GM19468 (cell line): ENCODE data around the gene EPN1.

Source experiments
- ATAC-seq: cut with Tn5 transposase; IDR thresholded peaks from one replicate; pipeline ENCODE4 v1.9.1; 2021; ENCODE audit warnings: mild to moderate bottlenecking, moderate library complexity, moderate number of reproducible peaks; ENCODE audit not compliant: unreplicated experiment; ENCODE audit errors: extremely low read depth

EPN1 gene

DNA sequence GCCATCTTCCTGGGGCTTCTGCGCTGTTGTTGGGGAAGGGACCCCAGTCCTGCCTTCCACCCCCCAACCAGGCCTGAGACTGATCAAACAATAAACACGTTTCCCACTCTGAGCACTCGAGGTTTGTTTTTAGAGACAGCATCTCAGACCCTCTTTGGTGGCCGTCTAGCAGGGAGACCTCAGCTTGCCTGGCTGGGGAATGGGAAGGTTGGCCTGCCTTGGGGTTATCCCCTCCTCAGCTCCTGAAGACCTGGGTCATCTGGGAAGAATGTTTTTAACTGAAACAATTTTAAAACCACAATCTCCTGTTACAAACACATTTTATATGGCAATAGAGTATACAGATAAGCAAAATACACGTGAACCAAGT lies 29.5 kb upstream of the EPN1 start:
- ATAC-seq: no peak

DNA sequence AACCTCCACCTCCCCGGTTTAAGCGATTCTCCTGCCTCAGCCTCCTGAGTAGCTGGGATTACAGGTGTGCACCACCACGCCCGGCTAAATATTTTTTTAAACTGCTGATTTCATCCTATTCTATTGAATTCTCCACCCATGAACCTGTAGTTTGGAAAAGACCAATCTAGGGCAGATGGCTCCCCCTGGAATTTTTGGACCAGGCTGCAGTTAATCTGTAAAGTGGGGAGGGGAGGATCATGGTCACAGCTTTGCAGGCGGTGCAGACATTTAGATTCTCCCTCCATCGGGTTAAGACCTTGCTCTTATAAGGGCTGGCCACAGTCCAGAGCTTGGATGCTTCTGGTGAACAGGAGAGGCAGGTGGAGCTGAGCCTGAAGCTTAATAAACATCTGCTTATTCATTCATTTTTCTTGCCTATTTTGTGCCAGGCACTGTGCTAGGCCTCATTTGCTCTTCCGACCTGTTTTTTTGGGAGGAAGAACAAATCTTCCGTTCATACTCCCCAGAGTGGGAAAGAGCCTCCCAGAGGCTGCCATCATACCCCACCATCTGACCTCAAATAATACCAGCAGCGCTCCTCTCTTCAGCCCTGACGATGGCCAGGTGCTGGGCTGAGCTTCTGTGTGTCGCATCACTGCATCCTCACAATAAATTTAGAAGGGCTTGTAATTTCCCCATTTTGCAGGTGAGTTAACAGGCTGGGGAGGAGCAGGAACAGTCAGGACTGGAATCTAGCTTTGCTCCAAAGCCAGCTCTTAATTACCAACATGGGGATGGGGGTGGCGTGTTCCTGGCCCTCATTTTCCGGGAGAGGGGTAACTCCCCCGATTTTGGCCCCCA lies 27.9 kb upstream of the EPN1 start:
- no peak for ATAC-seq

DNA sequence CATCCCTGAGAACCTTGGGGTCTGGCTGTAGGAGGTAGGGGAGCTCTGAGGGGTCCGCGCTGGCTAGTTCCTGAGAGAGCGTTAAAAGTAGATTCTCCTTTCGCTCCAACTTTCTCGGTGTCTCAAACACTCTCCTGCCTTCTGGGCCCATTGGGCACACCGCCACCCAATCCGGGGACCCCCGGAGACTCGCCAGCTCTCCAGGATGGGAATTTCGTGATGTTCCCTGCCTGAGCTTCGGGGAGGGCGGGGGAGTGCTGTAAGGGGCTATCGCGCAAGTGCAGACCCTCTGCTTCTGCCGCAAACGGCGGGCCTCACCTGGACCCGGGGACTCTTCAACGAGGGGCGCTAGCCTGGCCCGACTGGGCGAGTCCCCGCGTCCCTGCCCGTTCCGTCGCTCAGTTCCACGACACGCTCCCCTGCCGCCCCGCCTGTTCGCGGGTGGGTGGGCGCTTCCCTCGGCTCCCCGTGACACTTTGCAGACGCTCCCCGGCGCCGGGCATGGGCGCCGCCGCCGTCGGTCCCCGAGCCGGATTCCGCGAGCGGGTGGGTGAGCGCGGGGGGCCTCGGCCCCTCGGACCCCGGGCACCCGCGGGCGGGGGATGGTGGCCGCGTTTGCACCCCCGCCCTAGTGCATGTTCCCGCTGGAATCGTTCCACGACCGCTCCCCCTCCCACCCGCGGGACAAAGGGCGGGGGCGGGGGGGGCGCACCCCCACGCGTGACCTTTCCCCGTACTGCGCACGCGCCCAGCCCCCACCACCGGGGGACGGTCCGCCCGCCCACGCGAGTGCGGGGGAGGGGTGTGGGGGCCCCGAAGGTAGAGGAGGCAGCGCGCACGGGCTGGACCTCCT lies 27.1 kb upstream of the EPN1 start, which contains the start of gene CCDC106:
TSS of gene CCDC106 (plus strand) at position 481 of the 853 bp plus-strand sequence. CDS start 835 bp downstream, outside the sequence.
- ATAC-seq: no peak

DNA sequence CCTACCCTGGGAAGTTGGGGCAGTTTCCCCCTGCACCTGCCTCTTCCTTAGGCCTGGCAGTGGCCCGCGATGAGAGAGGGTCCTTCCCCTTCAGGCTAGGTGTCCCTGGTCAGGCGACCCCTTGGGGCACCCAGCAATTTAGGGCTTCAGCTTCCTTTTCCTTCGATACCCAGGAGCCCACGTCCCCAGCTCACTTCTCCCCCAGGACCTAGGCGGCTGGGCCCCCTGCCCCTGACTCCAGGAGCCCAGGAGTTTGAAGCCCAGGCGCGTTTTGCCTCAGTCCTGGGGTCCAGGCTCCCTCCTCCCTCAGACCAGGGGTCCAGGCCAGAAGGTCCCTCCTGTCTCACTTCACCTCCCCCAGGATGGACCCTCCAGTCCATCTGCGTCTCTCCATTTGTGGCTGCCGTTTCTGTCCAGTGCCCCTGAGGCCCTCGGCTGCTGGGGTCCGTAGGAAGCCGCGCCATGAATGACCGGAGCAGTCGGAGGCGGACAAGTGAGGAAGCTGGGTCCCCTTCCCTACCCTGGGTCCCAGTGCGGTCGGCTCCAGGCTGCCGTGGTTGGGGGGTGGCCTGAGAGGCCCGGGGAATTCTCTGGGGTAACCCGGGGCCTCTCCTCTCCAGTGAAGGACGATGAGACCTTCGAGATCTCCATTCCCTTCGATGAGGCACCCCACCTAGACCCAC lies 26.3 kb upstream of the EPN1 start:
- no peak for ATAC-seq

DNA sequence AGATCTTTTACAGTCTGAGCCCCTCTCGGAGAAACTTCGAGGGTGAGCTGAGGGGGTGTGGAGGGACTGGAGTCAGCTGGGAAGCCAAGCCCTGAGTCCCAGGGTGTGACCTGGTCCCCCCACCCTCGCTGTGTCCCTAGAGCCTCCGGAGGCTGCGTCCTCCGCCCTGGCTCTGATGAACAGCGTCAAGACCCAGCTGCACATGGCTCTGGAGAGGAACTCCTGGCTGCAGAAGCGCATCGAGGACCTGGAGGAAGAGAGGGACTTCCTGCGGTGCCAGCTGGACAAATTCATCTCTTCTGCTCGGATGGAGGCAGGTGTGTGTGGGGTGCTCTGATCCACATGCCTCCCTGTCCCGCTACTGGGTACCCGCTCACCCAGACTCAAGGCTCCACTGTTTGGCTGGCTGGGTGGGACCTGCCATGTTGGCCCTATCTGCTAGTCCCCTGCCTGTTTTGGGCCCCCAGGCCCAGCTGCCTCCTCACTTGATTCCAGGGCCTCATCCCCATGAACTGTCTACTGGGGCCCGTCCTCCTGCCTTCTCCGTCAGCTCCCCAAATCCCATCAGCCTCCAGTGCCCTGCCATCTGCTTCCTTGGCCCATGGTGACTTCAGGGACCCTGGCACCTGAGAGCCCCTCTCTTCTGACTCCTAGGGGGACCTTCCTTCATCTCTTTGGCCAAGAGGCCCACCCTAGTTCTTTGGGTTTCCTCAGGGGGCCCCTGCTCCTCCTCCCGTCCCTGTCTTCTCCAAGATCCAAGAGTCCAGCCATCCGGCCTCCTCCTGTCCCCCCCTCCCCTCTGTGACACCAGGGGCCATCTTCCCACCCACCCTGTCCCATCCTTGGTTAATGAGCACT lies 25.5 kb upstream of the EPN1 start:
- ATAC-seq: no peak

DNA sequence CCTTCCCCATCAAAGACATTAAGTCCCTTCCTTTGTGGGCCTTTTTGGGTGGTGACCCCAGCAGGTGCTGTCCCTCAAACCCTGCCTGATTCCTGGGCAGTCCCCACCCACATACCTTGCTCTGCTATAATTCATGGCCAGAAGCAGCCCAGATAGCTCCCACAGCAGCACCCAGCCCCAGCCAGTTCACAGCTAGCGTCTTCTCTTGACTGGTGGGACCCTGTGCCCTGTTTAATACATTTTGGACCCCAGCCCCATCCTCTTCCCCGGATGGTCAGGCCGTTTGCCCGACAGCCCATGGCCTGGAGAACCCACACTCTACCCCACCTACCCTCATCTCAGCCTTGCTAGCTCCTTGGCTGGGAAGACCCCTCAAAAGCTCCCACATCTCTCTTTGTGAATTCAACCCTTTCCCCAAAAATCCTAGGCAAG lies 24.9 kb upstream of the EPN1 start:
- ATAC-seq: no peak

DNA sequence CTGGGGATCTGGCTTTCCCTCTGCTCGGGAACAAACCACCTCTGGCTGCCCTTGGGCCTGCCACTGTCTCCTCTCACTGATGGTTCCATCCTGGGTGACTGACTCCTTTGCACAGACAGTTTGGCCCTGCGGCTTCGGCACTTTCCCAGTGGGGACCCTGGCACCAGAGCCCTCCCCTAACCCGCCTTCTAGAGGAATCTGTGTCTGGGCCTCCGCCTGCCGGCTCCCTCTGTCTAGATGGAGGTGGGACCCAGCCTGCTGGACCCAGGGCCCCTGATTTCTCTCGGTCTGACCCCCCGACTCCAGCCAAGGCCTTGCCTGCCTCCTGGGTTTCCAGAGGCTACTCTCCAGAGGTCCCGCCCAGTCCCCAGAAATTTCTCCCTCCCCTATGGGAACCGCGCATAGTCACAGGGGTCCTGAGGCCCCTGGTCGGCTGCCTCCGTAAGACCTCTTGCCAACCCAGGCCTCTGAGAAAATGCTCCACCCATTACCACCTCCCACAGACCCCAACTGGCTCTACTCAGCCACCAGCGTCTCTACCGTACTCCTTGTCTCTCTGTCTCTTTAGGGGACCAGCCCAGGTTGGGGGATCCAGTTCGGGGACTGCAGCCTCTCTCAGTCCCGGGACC lies 24.3 kb upstream of the EPN1 start:
- no peak for ATAC-seq

DNA sequence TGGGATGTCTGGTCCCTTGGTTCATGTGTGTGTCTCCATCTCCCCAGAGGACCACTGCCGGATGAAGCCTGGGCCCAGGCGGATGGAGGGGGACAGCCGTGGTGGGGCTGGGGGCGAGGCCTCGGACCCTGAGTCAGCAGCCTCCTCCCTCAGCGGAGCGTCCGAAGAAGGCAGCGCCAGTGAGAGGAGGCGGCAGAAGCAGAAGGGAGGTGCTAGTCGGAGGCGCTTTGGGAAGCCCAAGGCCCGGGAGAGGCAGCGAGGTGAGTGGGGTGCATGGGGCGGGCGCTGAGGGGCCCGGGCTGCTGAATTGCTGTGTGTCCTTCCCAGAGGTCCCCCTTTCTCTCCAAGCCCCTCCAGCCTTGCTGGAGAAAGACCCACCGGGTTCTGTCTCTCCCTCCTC lies 23.8 kb upstream of the EPN1 start:
- no peak for ATAC-seq

DNA sequence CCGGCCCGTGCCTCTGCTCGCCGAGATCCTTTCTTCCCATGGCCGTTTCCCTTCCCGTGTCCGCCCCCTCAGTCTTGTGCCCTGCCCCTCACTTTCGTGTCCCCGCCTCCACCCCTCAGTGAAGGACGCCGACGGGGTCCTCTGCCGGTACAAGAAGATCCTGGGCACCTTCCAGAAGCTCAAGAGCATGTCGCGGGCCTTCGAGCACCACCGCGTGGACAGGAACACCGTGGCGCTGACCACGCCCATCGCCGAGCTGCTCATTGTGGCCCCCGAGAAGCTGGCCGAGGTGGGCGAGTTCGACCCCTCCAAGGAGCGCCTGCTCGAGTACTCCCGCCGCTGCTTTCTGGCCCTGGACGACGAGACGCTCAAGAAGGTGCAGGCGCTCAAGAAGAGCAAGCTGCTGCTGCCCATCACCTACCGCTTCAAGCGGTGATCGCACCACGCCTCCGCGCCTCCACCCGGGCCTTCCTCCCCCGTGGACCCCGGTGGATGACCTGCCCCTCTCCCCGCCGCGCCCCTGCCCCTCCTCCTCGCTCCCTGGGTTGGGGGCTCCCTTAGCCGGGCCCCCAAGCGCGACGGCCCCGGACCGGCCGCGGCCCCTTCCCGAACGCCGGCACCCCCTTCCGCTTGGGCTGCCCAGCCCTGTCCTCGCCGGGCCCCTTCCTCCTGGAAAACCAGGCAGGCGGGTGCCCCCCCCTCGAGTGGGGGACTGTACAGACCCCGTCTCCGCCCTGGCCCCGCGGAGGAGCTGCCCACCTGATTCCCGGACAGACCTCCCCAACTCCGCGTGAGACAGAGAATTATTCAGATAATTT lies 22.5 kb upstream of the EPN1 start:
- no peak for ATAC-seq

DNA sequence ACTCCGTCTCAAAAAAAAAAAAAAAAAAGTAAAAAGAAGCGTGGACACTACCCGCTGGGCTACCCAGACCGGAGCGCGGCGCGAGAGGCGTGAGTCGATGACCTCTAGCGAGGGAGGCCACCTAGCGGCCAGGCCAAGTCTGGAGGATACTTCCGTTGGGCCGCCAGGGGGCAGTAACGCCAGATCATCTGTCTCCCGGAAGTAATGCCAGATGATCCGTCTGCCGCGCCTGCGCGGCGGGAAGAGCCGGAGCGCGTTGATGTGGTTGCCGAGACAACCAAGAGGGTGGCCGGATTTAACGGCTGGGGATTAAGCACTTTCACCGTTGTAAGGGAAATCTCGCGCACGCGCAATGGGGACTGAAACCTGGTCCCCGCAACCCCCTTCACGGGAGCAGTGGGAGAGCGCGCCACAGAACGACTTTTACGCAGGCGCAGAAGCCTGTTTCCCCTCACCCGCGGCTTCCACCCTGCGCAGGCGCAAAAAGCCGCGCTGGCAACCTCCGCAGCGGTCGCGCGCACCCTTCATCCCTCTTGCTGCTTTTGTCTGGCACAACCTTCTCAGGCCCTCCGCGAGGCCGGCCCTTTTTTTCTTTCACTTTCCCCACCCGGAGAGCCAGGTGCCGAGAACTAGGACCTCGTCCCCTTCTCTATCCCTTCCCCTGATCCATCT lies 21.2 kb upstream of the EPN1 start:
- peak; percentile 35 for ATAC-seq

DNA sequence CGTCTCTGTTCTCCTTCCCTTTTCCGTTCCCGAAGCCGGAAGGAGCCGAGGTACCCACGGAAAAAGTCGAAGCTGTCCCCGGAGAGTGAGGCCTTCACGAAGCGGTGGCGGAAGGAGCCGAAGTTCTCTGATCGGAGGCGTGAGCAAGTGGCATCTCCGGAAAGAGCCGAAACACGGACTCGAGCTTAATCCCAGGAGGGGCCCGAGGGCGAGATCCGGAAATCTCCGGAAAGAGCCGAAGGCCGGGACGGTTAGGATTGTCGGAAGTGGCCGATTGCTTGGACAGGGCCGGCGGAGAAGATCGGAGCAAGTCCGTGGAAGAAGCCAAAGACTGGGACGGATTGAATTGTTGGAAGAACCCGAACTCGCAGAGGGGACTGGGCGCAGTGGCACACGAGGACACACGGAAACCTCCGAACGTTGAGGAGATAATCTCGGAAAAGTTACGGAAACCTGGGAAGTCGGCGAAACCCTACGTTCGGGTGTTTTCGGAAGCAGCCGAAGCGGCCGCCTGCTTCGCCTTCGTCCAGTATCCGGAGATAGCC lies 20.6 kb upstream of the EPN1 start:
- ATAC-seq: peak; percentile 42

DNA sequence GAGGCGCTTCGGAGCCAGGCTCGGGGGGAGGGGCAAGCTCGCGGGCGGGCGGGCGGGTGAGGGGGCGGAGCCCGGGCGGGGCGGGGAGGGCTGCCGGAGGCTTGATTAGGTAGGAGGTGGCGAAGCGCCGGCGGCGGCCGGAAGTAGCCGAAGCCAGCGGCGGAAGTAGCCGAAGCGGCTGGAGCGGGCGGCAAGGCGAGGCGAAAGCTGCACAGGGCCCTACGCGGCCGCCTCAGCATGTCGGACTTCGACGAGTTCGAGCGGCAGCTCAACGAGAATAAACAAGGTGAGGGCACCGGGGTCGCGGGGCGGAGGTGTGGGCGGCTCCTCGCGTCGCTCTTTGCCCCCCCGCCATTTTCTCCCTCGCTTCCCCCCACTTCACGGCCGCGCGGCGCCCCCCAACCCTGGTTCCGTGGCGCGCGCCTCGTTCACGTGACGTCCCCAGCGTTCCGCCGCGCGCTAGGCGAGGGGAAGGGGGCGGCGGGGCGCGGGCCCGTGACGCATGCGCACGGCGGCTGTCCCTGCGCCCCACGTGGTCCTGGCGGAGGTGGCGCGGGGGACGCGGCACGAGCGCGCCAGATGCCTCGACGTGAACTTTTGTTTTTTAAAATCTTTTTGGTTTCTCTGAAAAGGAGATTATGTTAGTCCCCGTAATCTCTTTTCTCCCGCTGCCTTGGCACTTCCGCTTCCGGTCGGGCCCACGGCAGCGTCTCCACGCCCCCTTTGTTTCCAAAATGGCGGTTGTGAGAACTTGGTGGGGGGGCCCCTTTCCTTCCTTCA lies 20.0 kb upstream of the EPN1 start, which contains the start of gene U2AF2:
TSS of gene U2AF2 (plus strand) at position 168 of the 780 bp plus-strand sequence. CDS start at position 238, 70 bp downstream.
- peak; percentile 15 for ATAC-seq

DNA sequence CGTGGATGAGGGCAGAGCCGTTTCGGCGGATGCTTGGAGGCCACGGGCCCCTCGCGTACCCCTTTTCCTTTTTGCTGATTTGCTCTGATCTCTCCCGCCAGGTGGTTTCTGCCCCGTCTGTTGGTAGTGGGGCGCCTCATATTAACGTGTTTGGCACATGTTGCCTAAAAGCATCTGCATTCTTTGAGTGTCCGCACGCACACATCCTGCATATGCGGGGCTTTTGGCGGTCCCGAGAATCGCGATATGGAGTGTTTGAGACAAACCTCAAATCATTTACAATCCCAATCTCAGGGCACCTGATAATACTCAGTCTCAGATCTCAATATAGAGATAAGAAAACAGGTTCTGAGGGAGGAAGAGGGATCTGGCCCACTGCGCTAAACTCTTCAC lies 19.4 kb upstream of the EPN1 start:
- ATAC-seq: no peak

DNA sequence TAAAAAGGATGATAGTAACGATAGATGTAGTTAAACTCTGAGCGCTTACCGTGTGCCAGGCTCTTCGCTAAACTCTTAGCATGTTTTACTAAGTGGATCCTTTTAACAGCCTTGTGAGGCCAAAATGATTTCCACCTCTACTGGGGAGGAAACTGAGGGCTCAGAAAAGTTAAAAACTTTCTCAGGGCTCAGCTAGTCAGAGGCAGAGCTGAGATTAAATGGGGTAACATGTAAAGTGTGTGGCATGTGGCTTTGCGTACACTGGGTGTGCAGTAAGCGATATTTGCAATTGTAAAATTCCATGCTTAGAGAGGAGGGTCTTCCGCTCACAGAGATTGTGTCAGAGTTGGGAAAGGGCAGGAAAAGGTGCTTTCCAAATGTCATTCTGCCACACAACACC lies 18.5 kb upstream of the EPN1 start:
- ATAC-seq: no peak

DNA sequence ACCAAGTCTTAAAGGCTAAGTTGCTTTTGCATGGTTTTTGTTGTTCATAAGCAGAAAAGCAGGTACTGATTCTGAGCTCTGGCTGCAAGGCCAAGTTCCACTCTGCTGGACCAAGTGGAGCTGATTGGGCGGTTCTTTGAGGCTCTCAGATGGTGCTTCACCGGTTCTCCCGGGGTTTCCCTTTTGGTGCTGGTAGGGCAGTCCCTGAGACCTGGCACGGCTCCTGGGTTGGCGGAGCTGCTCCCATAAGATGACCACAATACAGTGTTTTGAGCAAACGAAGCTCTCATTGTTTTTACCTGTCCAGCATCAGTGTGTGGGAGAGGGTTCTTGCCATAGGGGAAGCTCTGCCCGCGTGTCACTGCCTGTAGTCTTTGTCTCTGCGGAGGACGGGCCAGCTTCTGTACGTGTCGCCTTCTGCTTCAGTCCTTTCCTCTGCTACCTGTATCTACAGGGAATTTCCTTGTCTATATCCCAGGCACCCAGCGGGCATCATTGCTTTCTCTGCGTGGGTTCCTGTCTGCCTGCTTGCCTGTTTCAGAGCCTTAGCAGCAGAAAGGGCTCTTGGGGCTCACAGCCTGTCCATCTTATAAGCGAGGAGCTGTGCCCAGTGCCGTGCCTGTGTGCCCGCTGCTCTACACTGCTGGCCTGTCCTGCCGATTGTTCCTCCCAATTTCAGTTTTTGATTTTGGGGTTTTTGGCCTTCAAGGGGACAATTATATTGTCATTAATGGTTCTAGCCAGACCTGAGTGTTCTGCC lies 17.9 kb upstream of the EPN1 start:
- no peak for ATAC-seq

DNA sequence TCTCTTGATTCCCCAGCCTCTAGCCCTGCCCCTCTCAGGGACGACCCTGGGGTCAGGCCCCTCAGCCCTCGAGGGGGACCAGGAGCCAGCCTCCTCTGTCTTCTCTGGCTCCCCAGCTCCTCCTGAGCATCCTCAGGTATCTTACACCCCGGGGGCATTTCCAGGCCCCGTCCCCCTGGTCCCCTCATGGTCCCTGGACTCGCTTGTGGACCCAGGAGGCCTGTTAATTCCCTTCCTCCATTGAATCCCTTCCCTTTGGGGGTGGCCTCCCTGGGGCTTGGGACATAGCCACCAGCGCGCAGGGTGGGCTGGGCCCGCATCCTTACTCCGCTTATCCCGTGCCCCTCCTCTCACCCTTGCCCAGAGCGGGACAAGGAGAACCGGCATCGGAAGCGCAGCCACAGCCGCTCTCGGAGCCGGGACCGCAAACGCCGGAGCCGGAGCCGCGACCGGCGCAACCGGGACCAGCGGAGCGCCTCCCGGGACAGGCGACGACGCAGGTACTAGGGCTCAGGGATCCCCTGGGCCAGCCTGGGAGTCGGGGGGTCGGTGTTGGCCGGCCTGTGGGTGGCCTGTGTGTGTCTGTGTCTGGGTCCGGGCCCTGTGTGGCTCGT lies 16.1 kb upstream of the EPN1 start:
- no peak for ATAC-seq
